HS-5 (cell line): ENCODE results near the gene TECTA.

ENCODE experiments used
- DNase-seq: peaks from one replicate; pipeline ENCODE4 v3.0.0-alpha.2; 2012; ENCODE audit warnings: low read depth

Gene TECTA

DNA sequence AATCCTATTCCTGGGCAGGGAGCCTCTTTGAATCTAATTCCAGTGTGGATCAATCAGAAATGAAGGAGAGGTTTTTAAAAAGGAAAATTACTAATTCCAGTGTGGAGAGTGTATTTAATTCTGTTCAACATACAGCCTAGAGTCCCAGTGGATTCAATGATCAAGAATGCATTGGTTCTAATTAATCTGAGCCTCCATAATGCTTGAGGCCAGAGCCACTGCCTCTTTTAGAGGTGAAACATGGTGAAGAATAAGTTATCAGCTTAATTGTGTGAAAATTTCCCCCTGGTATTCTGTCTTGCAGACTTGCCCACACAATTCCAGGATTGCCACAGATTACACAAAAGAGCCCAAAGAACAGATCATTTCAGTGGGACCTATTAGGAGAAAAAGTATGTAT lies 87.7 kb downstream of the TECTA start:
- no peak for DNase-seq

- DNase-seq = no peak
Measured at GRCh38 chr11:121191818-121192217, 90.8 kb downstream of the TECTA start.

DNA sequence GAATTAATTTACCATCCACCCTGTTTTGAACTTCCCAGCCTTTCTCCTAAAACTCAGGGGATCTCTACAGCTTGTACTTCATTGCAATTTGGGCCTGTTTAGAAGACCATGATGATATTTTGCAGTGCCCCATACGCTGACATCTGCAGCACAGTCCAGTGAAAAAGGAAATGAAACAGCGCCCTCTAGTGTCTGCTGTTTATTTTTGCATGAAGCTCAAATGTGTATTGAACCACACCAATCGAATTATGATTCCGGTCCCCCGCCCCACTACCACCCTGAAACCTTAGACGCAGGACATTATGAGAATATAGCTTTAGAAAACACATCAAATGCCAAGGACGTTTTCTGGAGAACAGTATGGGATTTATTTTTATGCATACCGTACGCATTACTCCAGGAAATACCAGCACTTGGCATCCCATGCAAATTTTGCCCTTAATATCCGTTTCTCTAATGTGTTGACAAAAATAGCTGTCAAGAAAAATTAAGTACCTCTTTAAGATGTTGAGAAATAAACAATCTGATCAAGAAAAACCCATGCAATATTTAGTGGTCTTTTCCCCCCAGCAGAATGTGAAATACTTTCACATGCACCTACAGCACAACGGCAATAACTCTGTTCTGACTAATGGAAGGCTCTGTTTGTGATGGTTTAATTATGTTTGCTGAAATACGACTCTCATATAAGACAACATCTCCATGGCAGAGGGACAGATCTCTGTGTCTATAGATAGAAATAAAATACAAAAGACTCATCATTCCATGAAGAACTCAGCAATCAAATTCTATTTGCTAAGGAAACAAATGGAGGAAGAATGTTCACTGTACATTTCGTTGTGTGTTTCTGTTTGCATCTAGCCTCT lies 93.9 kb downstream of the TECTA start:
- peak; percentile 18 for DNase-seq

DNA sequence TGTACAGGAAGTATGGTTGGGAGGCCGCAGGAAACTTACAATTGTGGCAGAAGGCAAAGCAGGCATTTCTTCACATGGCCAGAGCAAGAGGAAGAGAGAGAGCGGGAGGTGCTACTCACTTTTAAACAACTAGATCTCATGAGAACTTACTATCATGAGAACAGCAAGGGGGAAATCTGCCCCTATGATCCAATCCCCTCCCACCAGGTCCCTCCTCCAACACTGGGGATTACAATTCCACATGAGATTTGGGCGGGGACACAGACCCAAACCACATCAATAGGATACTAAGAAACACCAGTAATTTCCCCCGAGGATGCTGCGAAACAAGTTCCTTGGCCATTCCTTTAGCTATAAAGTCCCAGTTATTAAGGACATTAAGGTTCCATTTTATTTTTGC lies 97.4 kb downstream of the TECTA start:
- DNase-seq = no peak

- DNase-seq = no peak
Measured at GRCh38 chr11:121199516-121199915, 98.5 kb downstream of the TECTA start.

DNA sequence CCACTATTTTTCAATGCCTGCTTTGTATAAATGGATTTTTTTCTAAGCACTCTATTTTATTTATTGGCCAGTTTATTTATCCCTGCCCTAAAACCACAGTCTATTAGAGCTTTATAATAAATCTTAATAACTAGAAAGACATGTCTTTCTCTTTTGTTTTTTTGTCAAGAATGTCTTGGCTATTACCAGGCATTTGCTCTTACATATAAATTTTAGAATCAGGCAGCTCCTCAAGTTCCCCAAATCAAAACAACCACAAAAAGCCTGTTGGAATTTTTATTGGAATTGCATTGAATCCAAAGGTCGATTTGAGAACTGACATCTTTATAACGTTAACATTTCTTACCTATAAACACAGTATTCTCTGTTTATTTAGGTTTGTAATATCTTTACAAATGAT lies 105.8 kb downstream of the TECTA start:
- no peak for DNase-seq

DNA sequence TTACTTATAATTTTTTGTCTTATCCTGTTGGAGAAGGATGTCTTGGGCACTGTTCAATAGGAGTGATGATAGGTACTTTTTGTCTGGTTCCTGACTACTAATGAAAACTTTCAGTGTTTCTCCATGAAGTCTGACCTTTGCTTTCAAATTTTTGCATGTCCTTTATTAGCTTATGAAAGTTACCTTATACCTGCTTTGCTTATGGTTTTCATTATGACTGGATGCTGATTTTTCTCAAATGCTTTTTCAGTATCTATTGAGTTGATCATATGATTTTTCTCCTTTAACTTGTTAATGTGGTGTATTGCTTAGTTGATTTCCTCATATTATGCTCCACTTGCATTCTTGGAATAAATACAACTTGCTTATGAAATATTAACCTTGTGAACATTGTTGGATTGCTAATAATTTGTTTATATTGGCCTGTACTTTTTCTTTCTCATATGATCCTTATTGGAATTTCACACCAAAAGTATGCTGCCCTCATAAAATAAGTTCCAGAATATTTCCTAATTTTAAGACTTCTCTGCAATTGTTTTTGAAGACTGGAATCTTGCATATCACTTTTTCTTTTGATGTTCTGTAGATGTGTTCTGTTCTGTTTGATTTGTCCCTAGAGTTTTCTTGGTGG lies 106.6 kb downstream of the TECTA start:
- no peak for DNase-seq

DNA sequence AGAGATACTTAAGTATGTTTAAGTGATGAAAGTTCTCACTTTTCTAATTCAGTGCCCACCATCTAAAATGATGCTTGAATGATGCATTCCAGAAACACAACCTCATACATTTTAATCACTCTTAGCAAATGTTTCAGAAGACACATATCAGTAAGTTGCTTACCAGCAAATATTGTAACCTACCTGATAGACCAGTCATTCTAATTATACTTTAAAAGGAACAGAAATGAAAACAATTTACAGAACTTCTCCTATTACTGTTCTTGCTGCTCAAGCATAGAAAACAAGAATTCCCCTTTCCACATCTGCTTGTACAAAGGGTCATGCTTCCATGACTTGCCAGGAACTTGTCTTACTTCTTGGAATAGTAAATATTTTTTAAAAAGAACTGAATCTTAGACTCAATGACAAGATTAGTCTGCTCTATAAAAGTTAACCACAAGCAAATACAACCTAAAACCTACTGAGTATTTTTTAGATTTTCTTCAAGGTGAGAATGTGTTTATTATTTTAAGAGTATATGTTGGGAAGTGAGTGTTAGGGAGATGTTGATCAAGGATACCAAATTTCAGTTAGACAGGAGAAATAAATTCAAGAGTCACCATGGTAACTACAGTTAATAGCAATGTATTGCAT lies 109.5 kb downstream of the TECTA start:
- no peak for DNase-seq

- no peak for DNase-seq
Measured at GRCh38 chr11:121211626-121212025, 110.6 kb downstream of the TECTA start.

GRCh38 chr11:121212536-121213361 lies 111.7 kb downstream of the TECTA start:
- no peak for DNase-seq

- no peak for DNase-seq
Measured at GRCh38 chr11:121213362-121213893, 112.4 kb downstream of the TECTA start.

DNA sequence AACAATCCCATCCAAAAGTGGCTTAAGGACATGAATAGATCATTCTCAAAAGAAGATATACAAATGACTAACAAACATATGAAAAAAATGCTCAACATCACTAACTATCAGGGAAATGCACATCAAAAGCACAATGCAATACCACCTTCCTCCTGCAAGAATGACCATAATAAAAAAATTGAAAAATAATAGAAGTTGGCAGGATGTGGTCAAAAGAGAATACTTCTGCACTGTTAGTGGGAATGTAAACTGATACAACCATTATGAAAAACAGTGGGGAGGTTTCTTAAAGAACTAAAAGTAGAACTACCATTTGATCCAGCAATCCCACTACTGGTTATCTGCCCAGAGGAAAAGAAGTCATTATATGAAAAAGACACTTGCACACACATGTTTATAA lies 113.8 kb downstream of the TECTA start:
- DNase-seq = no peak

DNA sequence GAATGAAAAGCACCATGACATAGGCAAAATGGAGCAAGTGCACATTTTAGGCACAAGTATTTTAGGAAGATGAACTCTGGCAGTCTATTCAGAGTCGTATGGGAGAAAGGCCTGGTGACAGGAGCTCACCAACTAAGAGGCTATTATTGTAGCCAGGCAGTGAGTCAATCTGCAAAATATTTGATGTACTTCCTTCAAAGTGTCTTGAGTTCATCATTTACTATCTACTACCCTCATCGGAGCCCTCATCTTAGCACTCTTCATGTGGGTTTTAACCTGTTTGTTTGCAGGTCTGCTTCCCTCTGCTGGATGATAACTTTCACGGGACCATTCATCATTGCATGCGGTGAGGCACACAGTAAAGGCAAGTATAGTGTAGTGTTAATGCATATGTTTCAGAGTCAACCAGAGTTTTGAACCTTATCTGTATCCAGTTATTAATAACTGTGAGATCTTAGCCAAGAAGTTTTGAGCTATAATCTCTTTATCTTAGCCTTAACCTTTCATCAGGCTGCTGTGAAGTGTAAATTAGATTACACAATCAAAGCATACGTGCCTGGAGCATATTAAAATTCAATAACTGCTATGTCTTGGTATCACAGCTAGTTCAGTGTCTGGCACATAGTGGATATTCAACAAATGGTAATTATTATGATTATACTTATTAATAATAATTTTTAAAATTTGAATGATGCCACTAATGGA lies 120.6 kb downstream of the TECTA start:
- no peak for DNase-seq

- DNase-seq = no peak
Measured at GRCh38 chr11:121223161-121223560, 122.1 kb downstream of the TECTA start.

DNA sequence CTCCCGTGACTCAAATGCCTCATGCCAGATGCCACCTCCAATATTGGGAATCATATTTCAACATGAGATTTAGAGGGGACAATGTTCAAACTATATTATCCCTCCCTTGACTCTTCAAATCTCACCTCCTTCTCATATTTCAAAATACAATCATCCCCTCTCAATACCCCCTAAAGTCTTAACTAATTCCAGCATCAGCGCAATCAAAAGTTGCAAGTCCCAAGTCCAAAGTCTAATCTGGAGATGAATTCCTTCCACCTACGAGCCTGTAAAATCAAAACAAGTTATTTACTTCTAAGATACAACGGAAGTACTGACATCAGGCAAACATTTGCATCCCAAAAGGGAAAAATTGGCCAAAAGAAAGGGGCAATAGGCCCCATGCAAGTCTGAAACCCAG lies 124.3 kb downstream of the TECTA start:
- DNase-seq = no peak

- no peak for DNase-seq
Measured at GRCh38 chr11:121226415-121227263, 125.6 kb downstream of the TECTA start.

- DNase-seq = no peak
Measured at GRCh38 chr11:121228851-121229250, 127.8 kb downstream of the TECTA start.

GRCh38 chr11:121229495-121230215 lies 128.6 kb downstream of the TECTA start:
- no peak for DNase-seq

DNA sequence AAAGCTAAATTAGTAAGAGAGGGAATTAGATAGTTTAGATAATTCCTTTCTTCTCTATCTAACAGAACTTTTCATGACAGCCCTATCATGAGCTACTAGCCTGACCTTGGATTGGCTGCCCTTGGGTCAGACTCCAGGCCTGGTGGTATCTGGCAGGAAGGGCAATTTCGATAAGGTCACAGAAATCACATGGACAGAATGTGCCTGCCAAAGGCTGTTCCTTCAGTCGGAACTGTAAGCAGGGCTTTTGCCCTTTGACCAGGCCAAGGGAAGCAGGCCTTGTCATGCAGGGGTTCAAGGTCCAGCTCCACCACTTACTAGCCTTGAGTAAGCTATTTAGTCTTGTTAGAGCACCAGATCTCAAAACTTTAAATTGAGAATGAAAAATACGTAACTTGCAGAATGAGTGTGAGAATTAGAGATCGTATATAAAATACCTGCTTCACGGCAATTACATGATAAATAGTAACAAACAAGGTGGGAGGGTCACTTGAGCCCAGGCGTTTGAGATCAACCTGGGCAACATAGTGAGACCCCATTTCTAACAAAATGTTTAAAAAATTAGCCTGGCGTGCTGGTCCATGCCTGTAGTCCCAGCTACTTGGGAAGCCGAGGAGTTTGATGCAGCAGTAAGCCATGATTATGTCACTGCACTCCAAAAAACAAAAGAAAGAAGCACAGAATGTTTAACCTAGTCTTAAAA lies 130.7 kb downstream of the TECTA start:
- DNase-seq = no peak
